Prostate gland (tissue), 2 donors: Measurements from ENCODE around the gene FAM83F. TPM values are rescaled to one million over a fixed set of nuclear protein-coding genes. Genes with fewer than 3 reads are reported as not detected.

ENCODE experiments used
- DNase-seq: peaks from one replicate; pipeline ENCODE4 v3.0.0-alpha.2; 2019; ENCODE audit warnings: low spot score
- H3K27ac ChIP-seq, 2 donors: fragments of 200-600 bp; sonication (generic); 2 replicates each; pipeline ENCODE4 v1.5.1; 2017 to 2019
- H3K27me3 ChIP-seq: fragments of 200-600 bp; sonication (generic); replicated peaks from 2 replicates; pipeline ENCODE4 v1.5.1; 2019; ENCODE audit not compliant: insufficient read depth
- H3K36me3 ChIP-seq, 2 donors: fragments of 200-600 bp; sonication (generic); 1 replicate in 1 of 2; 2 replicates in 1 of 2; pipeline versions ENCODE4 v1.5.1 to v1.8.1; 2017 to 2019
- H3K4me1 ChIP-seq: fragments of 200-600 bp; sonication (generic); replicated peaks from 2 replicates; pipeline ENCODE4 v1.5.1; 2019
- H3K4me3 ChIP-seq, 2 donors: fragments of 200-600 bp; sonication (generic); 2 replicates each; pipeline ENCODE4 v1.5.1; 2017 to 2019
- H3K9me3 ChIP-seq: fragments of 200-600 bp; sonication (generic); 2 replicates; pipeline ENCODE4 v1.5.1; 2017
- CTCF ChIP-seq, 4 experiments: fragments of 200-600 bp in 2 of 4; fragments of 450-650 bp in 2 of 4; sonication (generic) in 2 of 4; IDR thresholded peaks; 1 replicate in 3 of 4; 2 replicates in 1 of 4; pipeline ENCODE4 v1.5.1; 2016 to 2019; ENCODE audit warnings: antibody characterized with exemption in 4 of 4, mild to moderate bottlenecking in 2 of 4, moderate library complexity in 2 of 4
- POLR2A ChIP-seq: fragments of 450-650 bp; IDR thresholded peaks from one replicate; pipeline ENCODE4 v1.6.1; 2016; ENCODE audit warnings: antibody characterized with exemption, mild to moderate bottlenecking
- POLR2AphosphoS5 ChIP-seq: sonication (generic); formaldehyde crosslinking; IDR thresholded peaks from one replicate; pipeline ENCODE4 v1.6.1; 2017; ENCODE audit warnings: antibody characterized with exemption
- WGBS: methylation state at CpG from one replicate; pipeline ENCODE4 v1.1.5; 2018; 5-methylcytosine and 5-hydroxymethylcytosine counted together
- intact Hi-C: fragments of 100-400 bp; cut with DNase I; formaldehyde crosslinking; loops from one replicate; pipeline ENCODE4 v1.14.2; 2022
- total RNA-seq, 2 donors: library from RNA; depleted of rRNA; stranded (reverse); fragments of >200 nt; gene quantifications; one replicate each; pipeline ENCODE4 v1.1.0, GENCODE V29; 2016

FAM83F gene
- total RNA-seq, 2 donors from 2014 or later = 26.2 to 28.6 TPM

- no peak overlapping the region for H3K4me3 ChIP-seq
- TF ChIP-seq POLR2AphosphoS5 (no peak), POLR2A (no peak)
- DNase-seq = no peak
- peak overlapping the region; percentile 57 to 76 for H3K27ac ChIP-seq
- no peaks in the 10 kb centered on the region for H3K9me3 ChIP-seq
- WGBS = 79% methylated on average over 19 of the region's 19 CpGs
- no peaks in the 10 kb centered on the region for H3K27me3 ChIP-seq
- no peaks in the 10 kb centered on the region for H3K36me3 ChIP-seq
- intact Hi-C loops = loop anchor here (5.0 kb wide), 1 partner anchor 318 kb away; the partner anchor contains the start of gene ADSL
- H3K4me1 ChIP-seq = peaks cover 5% of the 10 kb centered on the region
Observed at GRCh38 chr22:40029189-40029890, 34.6 kb downstream of the FAM83F start.

- TF ChIP-seq POLR2A = no peak
- TF ChIP-seq CTCF (IDR thresholded peaks at IDR 0.05) = no peak
- TF ChIP-seq POLR2AphosphoS5 = no peak
- H3K4me3 ChIP-seq = no peak overlapping the region
- H3K27ac ChIP-seq = no peak overlapping the region
- H3K36me3 ChIP-seq = no peaks in the 10 kb centered on the region
- DNase-seq = no peak
- WGBS = 92% methylated on average over 13 of the region's 13 CpGs
- H3K27me3 ChIP-seq = no peaks in the 10 kb centered on the region
- intact Hi-C loops = no loop called here
- peaks cover 5% of the 10 kb centered on the region for H3K4me1 ChIP-seq
- H3K9me3 ChIP-seq = no peaks in the 10 kb centered on the region
Observed at GRCh38 chr22:40030026-40030757, 35.4 kb downstream of the FAM83F start.

- no peak for TF ChIP-seq CTCF (IDR thresholded peaks at IDR 0.05)
- no peak for TF ChIP-seq POLR2A
- TF ChIP-seq POLR2AphosphoS5 = no peak
- Histone ChIP-seq H3K27me3 (no peaks in the 10 kb centered on the region), H3K36me3 (no peaks in the 10 kb centered on the region), H3K9me3 (no peaks in the 10 kb centered on the region), H3K4me1 (peaks cover 5% of the 10 kb centered on the region), H3K27ac (no peak overlapping the region), H3K4me3 (no peak overlapping the region)
- 90% methylated on average over 4 of the region's 4 CpGs for WGBS
- no peak for DNase-seq
- intact Hi-C loops = no loop called here
Observed at GRCh38 chr22:40030758-40031095, 36.0 kb downstream of the FAM83F start.

GRCh38 chr22:40031766-40032470, 37.2 kb downstream of the FAM83F start:
- Histone ChIP-seq H3K27ac (no peak overlapping the region), H3K9me3 (no peaks in the 10 kb centered on the region), H3K27me3 (no peaks in the 10 kb centered on the region), H3K36me3 (no peaks in the 10 kb centered on the region), H3K4me1 (peaks cover 5% of the 10 kb centered on the region), H3K4me3 (no peak overlapping the region)
- intact Hi-C loops = no loop called here
- WGBS = 85% methylated on average over 10 of the region's 10 CpGs
- DNase-seq = no peak
- TF ChIP-seq CTCF (IDR thresholded peaks at IDR 0.05) = no peak
- no peak for TF ChIP-seq POLR2AphosphoS5
- TF ChIP-seq POLR2A = no peak

GRCh38 chr22:40033586-40034380, 39.0 kb downstream of the FAM83F start:
- Histone ChIP-seq H3K27me3 (no peaks in the 10 kb centered on the region), H3K4me1 (no peaks in the 10 kb centered on the region), H3K9me3 (no peaks in the 10 kb centered on the region), H3K27ac (no peak overlapping the region), H3K4me3 (no peak overlapping the region), H3K36me3 (no peaks in the 10 kb centered on the region)
- WGBS = 63% methylated on average over 12 of the region's 12 CpGs
- intact Hi-C loops = no loop called here
- DNase-seq = no peak
- TF ChIP-seq CTCF (IDR thresholded peaks at IDR 0.05) = no peak
- TF ChIP-seq POLR2AphosphoS5 = no peak
- no peak for TF ChIP-seq POLR2A
